GM12878 (cell line): ENCODE measurements around the gene PPP1CC. TPM values are rescaled to one million over a fixed set of nuclear protein-coding genes. Genes with fewer than 3 reads are reported as not detected.
A peak's percentile ranks its signal among the peaks of the same experiment; 100 is the strongest.

Source experiments
- ATAC-seq: fragments of 200-7000 bp; cut with Tn5 transposase; 3 replicates; pipeline ENCODE4 v1.9.1; 2020; ENCODE audit warnings: mild to moderate bottlenecking, moderate library complexity
- BruUV-seq: library from RNA; stranded (reverse); fragments of 400-500 nt; replicated peaks from 2 replicates; lab custom pipeline; 2021; lab: Mats Ljungman, UMichigan
- CTCF ChIA-PET: fragments of 300-600 bp; sonication (Branson Sonifier 250); formaldehyde crosslinking; extraction: SDS; loops from one replicate; lab custom pipeline; 2021; ENCODE audit warnings: inconsistent platforms; lab: Yijun Ruan, JAX
- POLR2A ChIA-PET: fragments of 350-600 bp; formaldehyde crosslinking; extraction: SDS; loops from one replicate; lab custom pipeline; 2021; ENCODE audit warnings: inconsistent platforms; lab: Charles Lee
- RAD21 ChIA-PET: fragments of 300-600 bp; sonication (Branson Sonifier 250); formaldehyde crosslinking; loops from one replicate; lab custom pipeline; 2023; ENCODE audit warnings: antibody characterized with exemption; ENCODE audit not compliant: unreplicated experiment; lab: Charles Lee
- SMC1A ChIA-PET: fragments of 300-600 bp; sonication (Branson Sonifier 250); formaldehyde crosslinking; loops from one replicate; lab custom pipeline; 2023; ENCODE audit not compliant: unreplicated experiment, uncharacterized antibody; lab: Charles Lee
- DNase-seq: peaks from one replicate; pipeline ENCODE4 v3.0.0-alpha.2; 2011; ENCODE audit warnings: low read depth, low spot score
- FAIRE-seq: peaks from 3 replicates; lab custom pipeline; 2011; peaks lifted over from hg19 to GRCh38; lab: Jason Lieb, UNC
- H2AFZ ChIP-seq: 2 replicates; pipeline ENCODE4 v1.6.0; 2011; ENCODE audit warnings: low read depth, low read length, control low read depth; ENCODE audit not compliant: control insufficient read depth
- H3K27ac ChIP-seq: 2 replicates; pipeline ENCODE4 v1.5.1; 2011; ENCODE audit warnings: control low read depth; ENCODE audit not compliant: control insufficient read depth, insufficient read depth
- H3K27me3 ChIP-seq, 2 experiments: replicated peaks in 1 of 2; 2 replicates each; pipeline versions ENCODE4 v1.6.0 to v1.6.1; 2011; ENCODE audit warnings: low read length in 1 of 2; ENCODE audit not compliant: control insufficient read depth in 2 of 2, insufficient read depth in 2 of 2
- H3K36me3 ChIP-seq, 2 experiments: 2 replicates each; pipeline ENCODE4 v1.5.1; 2011; ENCODE audit warnings: low read length in 1 of 2; ENCODE audit not compliant: control insufficient read depth in 2 of 2, insufficient read depth in 2 of 2
- H3K4me1 ChIP-seq: 2 replicates; pipeline ENCODE4 v1.6.1; 2011; ENCODE audit warnings: mild to moderate bottlenecking, low read length, moderate library complexity, mixed read lengths; ENCODE audit not compliant: control insufficient read depth, insufficient read depth
- H3K4me2 ChIP-seq: 2 replicates; pipeline ENCODE4 v1.6.0; 2011; ENCODE audit warnings: control low read depth; ENCODE audit not compliant: control insufficient read depth, insufficient read depth
- H3K4me3 ChIP-seq: fragments of 200-600 bp; sonication (generic); 2 replicates; pipeline ENCODE4 v1.5.1; 2016
- H3K79me2 ChIP-seq: 2 replicates; pipeline ENCODE4 v1.6.0; 2011; ENCODE audit warnings: low read length; ENCODE audit not compliant: control insufficient read depth, insufficient read depth
- H3K9ac ChIP-seq: 2 replicates; pipeline ENCODE4 v1.8.0; 2011; ENCODE audit warnings: low read length, control low read depth, mixed read lengths; ENCODE audit not compliant: control insufficient read depth, insufficient read depth
- H3K9me3 ChIP-seq: replicated peaks from 3 replicates; pipeline ENCODE4 v1.5.1; 2011; ENCODE audit warnings: mild to moderate bottlenecking, low read length; ENCODE audit not compliant: control insufficient read depth, insufficient read depth
- H4K20me1 ChIP-seq: 2 replicates; pipeline ENCODE4 v1.6.0; 2011; ENCODE audit not compliant: control insufficient read depth, insufficient read depth
- BCLAF1 ChIP-seq: fragments of 450-650 bp; IDR thresholded peaks from 2 replicates; pipeline ENCODE4 v1.6.1; 2017; ENCODE audit warnings: antibody characterized with exemption, mild to moderate bottlenecking, moderate library complexity
- E2F4 ChIP-seq: IDR thresholded peaks from 2 replicates; pipeline ENCODE4 v1.6.1; 2012; ENCODE audit warnings: low read depth, low read length, improper control_type of control experiment
- HDAC6 ChIP-seq: fragments of 200-600 bp; sonication (generic); IDR thresholded peaks from one replicate; pipeline ENCODE4 v1.8.0; 2017; ENCODE audit warnings: antibody characterized with exemption; ENCODE audit not compliant: unreplicated experiment
- KAT2A ChIP-seq: conservative IDR thresholded peaks from 2 replicates; pipeline ENCODE4 v1.6.1; 2011; ENCODE audit warnings: low read depth, low read length; ENCODE audit not compliant: control insufficient read depth
- PAX8 ChIP-seq: fragments of 450-650 bp; IDR thresholded peaks from 2 replicates; pipeline ENCODE4 v1.6.1; 2017; ENCODE audit warnings: mild to moderate bottlenecking, moderate library complexity
- RFX5 ChIP-seq: IDR thresholded peaks from 2 replicates; pipeline ENCODE4 v1.6.1; 2011; ENCODE audit warnings: low read depth, low read length, improper control_type of control experiment
- SIN3A ChIP-seq: IDR thresholded peaks from 2 replicates; pipeline ENCODE4 v1.6.1; 2012; ENCODE audit warnings: low read depth, low read length, improper control_type of control experiment
- ZNF592 ChIP-seq: fragments of 450-650 bp; IDR thresholded peaks from 2 replicates; pipeline ENCODE4 v1.6.1; 2017; ENCODE audit warnings: mild to moderate bottlenecking, moderate library complexity
- WGBS: methylation state at CpG from one replicate; pipeline ENCODE4 v1.1.6; 2016; ENCODE audit warnings: low lambda C conversion rate; ENCODE audit not compliant: insufficient replicate concordance, insufficient coverage; ENCODE audit errors: missing lambda C conversion rate; 5-methylcytosine and 5-hydroxymethylcytosine counted together
- in situ Hi-C: fragments of 300-500 bp; cut with MboI; formaldehyde crosslinking; loops from 9 replicates; pipeline ENCODE4 v1.14.3; 2018; ENCODE audit warnings: mixed read lengths
- intact Hi-C: fragments of 100-400 bp; cut with micrococcal nuclease; formaldehyde crosslinking; loops from one replicate; pipeline ENCODE4 v1.14.2; 2022; ENCODE audit not compliant: unreplicated experiment
- polyA plus RNA-seq, 11 experiments: library from polyadenylated mRNA; depleted of rRNA in 4 of 11; unstranded in 6 of 11; stranded (reverse) in 5 of 11; fragments of >200 nt; fragmentation: Nextera tagmentation in 4 of 11; fragmentation: Illumina TruSeq in 1 of 11; extraction: Ambion mirVana in 4 of 11; extraction: Trizol in 1 of 11; gene quantifications; 1 replicate in 1 of 11; 2 replicates in 10 of 11; pipeline versions ENCODE4 v1.2.1 to v1.2.3, GENCODE V29; 2011 to 2016; ENCODE audit warnings: inconsistent platforms in 2 of 11, missing spikeins in 2 of 11, low read depth in 1 of 11
- total RNA-seq, 4 experiments: library from RNA; depleted of rRNA in 3 of 4; stranded (reverse); fragments of >200 nt in 3 of 4; fragmentation: Illumina TruSeq in 1 of 4; extraction: Trizol in 1 of 4; gene quantifications; 2 replicates each; pipeline versions ENCODE4 v1.2.1 to v1.2.3, GENCODE V29; 2013 to 2021

The PPP1CC gene
- total and polyA plus RNA-seq, 10 of the 15 experiments (the other 5 are each of a cell fraction or from before 2014, with no cell fraction given): 64.4 to 279 (median 157) TPM

- H3K36me3 ChIP-seq: no peaks in the 10 kb centered on the region
- RAD21 ChIA-PET: no interaction called here
- no peaks in the 10 kb centered on the region for H4K20me1 ChIP-seq
- POLR2A ChIA-PET: interaction anchor here (0.6 kb wide), 1 partner anchor 30 kb away, joined by 3 read pairs; no protein-coding TSS in a partner anchor
- in situ Hi-C loops (no loop called here), intact Hi-C loops (no loop called here)
- DNase-seq (no peak), FAIRE-seq (peak; percentile 31), ATAC-seq (no peak)
- no peaks in the 10 kb centered on the region for H3K4me1 ChIP-seq
- no TSS peak for BruUV-seq
- H3K9ac ChIP-seq: no peak overlapping the region
- no peak for TF ChIP-seq E2F4
- TF ChIP-seq HDAC6: no peak
- no peak for TF ChIP-seq SIN3A
- TF ChIP-seq KAT2A: no peak
- no peak for TF ChIP-seq BCLAF1
- TF ChIP-seq RFX5: no peak
- no peak for TF ChIP-seq PAX8
- no peak for TF ChIP-seq ZNF592
- 80% methylated on average over 4 of the region's 4 CpGs for whole genome bisulfite sequencing
- H3K79me2 ChIP-seq: no peaks in the 10 kb centered on the region
- H3K4me2 ChIP-seq: no peak overlapping the region
- CTCF ChIA-PET: interaction anchor here (0.6 to 1.2 kb wide), 2 partner anchors 20 to 67 kb away, joined by 3 read pairs; no protein-coding TSS in a partner anchor
- no peaks in the 10 kb centered on the region for H3K27me3 ChIP-seq
- H3K27ac ChIP-seq: no peak overlapping the region
- no peak overlapping the region for H3K4me3 ChIP-seq
- H3K9me3 ChIP-seq: no peaks in the 10 kb centered on the region
- H2AFZ ChIP-seq: no peak overlapping the region
- SMC1A ChIA-PET: interaction anchor here (1.1 to 1.2 kb wide), 2 partner anchors 22 to 35 kb away, joined by 3 to 4 read pairs; no protein-coding TSS in a partner anchor
Measured at GRCh38 chr12:110760204-110760609, 17.5 kb upstream of the PPP1CC start.
